NCI-H2171 treated with DMSO at 0.1 percent for 48 hours (cell line): Measurements from ENCODE around the gene PSORS1C1.

Experiments used
- DNase-seq: peaks from one replicate; lab custom pipeline; 2025; lab: John Stamatoyannopoulos, UW

PSORS1C1 gene

GRCh38 chr6:31126396-31127175, 12.0 kb downstream of the PSORS1C1 start:
- no peak for DNase-seq

- DNase-seq, result peak; percentile 49
Observed at GRCh38 chr6:31128093-31128676, 13.6 kb downstream of the PSORS1C1 start.

- DNase-seq, result no peak
Observed at GRCh38 chr6:31129130-31129529, 14.5 kb downstream of the PSORS1C1 start.

- DNase-seq, result no peak
Observed at GRCh38 chr6:31130751-31131150, 16.2 kb downstream of the PSORS1C1 start.

- DNase-seq, result no peak
Observed at GRCh38 chr6:31131595-31131994, 17.0 kb downstream of the PSORS1C1 start.

- no peak for DNase-seq
Observed at GRCh38 chr6:31132806-31133205, 18.2 kb downstream of the PSORS1C1 start.

- no peak for DNase-seq
Observed at GRCh38 chr6:31135710-31136109, 21.1 kb downstream of the PSORS1C1 start.

GRCh38 chr6:31138982-31139381, 24.4 kb downstream of the PSORS1C1 start, which contains the start of gene PSORS1C2:
Gene PSORS1C2, minus strand, starts transcription at chr6:31139066. Its CDS starts 40 bp downstream, at chr6:31139026.
- no peak for DNase-seq

- no peak for DNase-seq
Observed at GRCh38 chr6:31139599-31139998, 25.0 kb downstream of the PSORS1C1 start.

GRCh38 chr6:31140643-31141042, 26.0 kb downstream of the PSORS1C1 start:
- DNase-seq, result no peak

GRCh38 chr6:31142361-31142761, 27.8 kb downstream of the PSORS1C1 start:
- DNase-seq, result peak; percentile 36

GRCh38 chr6:31143148-31143547, 28.5 kb downstream of the PSORS1C1 start:
- DNase-seq, result no peak

GRCh38 chr6:31144296-31144969, 29.8 kb downstream of the PSORS1C1 start:
- no peak for DNase-seq

- no peak for DNase-seq
Observed at GRCh38 chr6:31144970-31145340, 30.4 kb downstream of the PSORS1C1 start.

GRCh38 chr6:31145386-31145785, 30.8 kb downstream of the PSORS1C1 start:
- no peak for DNase-seq

GRCh38 chr6:31149827-31150447, 35.3 kb downstream of the PSORS1C1 start:
- no peak for DNase-seq

GRCh38 chr6:31152781-31153180, 38.2 kb downstream of the PSORS1C1 start:
- DNase-seq, result no peak

- DNase-seq, result no peak
Observed at GRCh38 chr6:31154436-31154835, 39.8 kb downstream of the PSORS1C1 start.

GRCh38 chr6:31156641-31157040, 42.0 kb downstream of the PSORS1C1 start:
- DNase-seq, result no peak

- no peak for DNase-seq
Observed at GRCh38 chr6:31157513-31158139, 43.0 kb downstream of the PSORS1C1 start, which contains the start of gene CCHCR1. Gene CCHCR1, minus strand, starts transcription at chr6:31157802. Its CDS starts 202 bp downstream, at chr6:31157600.

- DNase-seq, result peak; percentile 100
Observed at GRCh38 chr6:31158140-31158862, 43.7 kb downstream of the PSORS1C1 start, which contains the start of gene TCF19. Gene TCF19, plus strand, starts transcription at chr6:31158589. Its CDS starts 881 bp downstream, at chr6:31159470.
